Endometrial microvascular endothelial cells (primary cell): ENCODE results near the gene ING4. TPM values are rescaled to one million over a fixed set of nuclear protein-coding genes. Genes with fewer than 3 reads are reported as not detected.

ENCODE experiments used
- in situ Hi-C: cut with HindIII; loops from 2 replicates; pipeline ENCODE4 v1.10.0; 2017; ENCODE audit warnings: low sequenced_read_pairs, low pct_unique_long_range_greater_than_20kb; ENCODE audit errors: inconsistent ontology term
- total RNA-seq: library from RNA; depleted of rRNA; stranded (reverse); fragments of >200 nt; gene quantifications from one replicate; pipeline ENCODE4 v1.2.3, GENCODE V29; 2015; ENCODE audit errors: inconsistent ontology term

ING4 gene
- total RNA-seq, 1 donor from 2014 or later = 39.5 TPM

- in situ Hi-C loops = no loop called here
Measured at GRCh38 chr12:6688999-6689882, 26.3 kb upstream of the ING4 start, which contains the start of gene ZNF384. Gene ZNF384, minus strand, starts transcription at chr12:6689375. Its CDS starts 9,855 bp downstream, at chr12:6679520.

GRCh38 chr12:6688543-6688998, 25.7 kb upstream of the ING4 start:
- in situ Hi-C loops = no loop called here

DNA sequence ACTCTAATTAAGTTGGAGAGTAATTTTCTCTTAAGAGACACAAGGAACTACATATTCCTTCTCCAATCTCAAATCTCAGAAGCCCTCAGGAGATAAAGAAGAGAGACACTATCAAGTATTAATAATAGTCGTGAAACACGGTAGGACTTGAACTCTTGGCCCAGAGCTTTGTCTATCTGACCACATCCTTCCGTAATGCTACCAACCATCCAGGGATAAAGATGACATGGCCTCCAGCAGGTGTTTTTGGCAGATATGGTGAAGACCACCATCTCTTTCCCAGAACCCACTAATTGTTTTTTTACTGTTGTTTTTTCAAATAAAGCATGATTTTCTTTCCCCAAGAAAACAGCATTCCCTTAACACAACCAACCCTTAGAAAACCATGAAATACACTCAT, 22.9 kb upstream of the ING4 start:
- in situ Hi-C loops = no loop called here

DNA sequence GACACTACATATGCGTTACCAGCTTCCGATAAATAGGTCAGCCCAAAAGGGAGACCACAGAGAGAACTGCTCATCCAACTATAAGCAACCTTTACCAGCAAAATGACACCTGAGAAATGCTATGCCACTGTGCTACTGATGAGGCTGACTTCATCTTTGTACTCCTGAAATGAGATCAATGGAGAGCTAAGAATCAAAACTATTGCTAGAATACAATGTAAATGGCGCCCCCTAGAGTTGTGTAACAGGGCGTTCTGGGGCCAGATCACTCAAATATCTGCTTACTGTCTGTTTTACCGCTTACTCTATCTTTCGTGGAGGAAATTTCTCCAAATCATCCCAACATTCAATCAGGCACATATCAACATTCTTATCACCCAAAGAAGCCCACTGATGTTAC, 21.7 kb upstream of the ING4 start:
- in situ Hi-C loops = no loop called here

GRCh38 chr12:6676962-6677361, 14.0 kb upstream of the ING4 start:
- in situ Hi-C loops = no loop called here

DNA sequence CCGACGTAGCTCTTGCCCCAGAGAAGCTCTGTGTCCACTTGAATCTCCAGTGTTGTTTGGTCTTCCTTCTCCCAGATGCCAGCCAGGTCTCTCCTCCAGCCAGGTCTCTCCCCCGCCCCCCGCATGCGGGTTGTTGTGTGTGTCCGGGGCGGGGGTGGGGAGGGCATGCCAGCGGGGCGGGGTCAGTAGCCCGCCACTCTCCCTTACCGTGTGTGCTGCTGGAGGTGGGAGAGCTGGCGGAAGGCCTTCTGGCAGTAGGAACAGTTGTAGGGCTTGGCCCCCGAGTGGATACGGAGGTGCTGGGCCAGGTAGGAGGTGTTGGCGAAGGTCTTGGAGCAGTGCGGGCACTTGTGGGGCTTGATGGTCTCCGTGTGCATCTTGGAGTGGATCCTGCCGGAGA, 9.2 kb upstream of the ING4 start:
- in situ Hi-C loops = no loop called here

- in situ Hi-C loops = no loop called here
Measured at GRCh38 chr12:6667559-6668210, 4.8 kb upstream of the ING4 start.

DNA sequence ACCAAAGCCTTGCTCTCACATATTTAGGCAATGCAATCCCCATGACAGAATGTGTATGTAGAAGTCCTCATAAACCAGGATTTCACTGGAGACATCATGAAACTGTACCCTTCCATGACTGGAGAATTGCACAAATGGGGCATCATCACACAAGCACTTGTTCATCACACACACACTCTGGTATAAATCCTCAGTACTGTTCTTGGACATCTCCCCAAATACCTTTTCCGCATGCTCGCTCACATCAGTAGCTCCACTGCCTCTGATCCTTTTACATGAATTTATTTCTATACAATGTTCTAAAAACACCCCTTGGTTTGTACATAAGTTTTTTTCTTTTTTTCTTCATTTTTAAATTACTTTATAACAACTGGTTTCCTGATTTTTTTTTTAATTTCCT, 3.3 kb upstream of the ING4 start:
- in situ Hi-C loops = no loop called here

DNA sequence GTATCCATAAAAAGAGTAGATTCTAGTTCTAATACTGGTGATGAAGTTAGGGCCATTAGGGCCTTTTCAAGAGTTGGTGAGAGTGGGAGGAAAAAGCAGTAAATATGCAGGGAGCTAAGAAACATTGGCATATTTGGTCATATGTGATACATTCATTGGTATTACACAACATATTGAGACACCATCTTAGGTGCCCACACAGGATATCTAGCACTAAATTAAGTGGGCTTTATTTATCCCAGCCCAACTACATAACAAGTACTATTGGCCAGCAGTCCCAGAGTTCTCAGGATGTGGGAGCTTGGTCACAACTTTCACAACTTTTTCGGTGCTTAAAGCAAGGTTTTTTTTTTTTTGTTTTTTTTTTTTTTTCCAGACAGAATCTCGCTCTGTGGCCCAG, 2.0 kb upstream of the ING4 start:
- in situ Hi-C loops = no loop called here

- in situ Hi-C loops = no loop called here
Measured at GRCh38 chr12:6662602-6662905, 365 bp downstream of the ING4 start.

DNA sequence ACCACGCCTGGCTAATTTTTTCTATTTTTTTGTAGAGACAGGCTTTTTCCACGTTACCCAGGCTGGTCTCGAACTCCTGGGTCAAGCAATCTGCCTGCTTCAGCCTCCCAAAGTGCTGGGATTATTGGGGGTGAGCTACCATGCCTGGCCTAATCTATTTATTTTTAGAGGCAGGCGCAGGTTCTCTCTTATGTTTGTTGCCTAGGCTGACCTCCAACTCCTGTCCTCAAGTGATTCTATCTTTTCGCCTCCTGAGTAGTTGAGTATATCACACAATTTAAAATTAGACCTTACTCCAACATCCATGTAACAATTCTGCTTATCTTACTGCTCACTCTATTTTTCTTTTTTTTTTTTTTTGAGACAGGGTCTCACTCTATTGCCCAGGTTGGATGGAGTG, 8.9 kb downstream of the ING4 start:
- in situ Hi-C loops = no loop called here

DNA sequence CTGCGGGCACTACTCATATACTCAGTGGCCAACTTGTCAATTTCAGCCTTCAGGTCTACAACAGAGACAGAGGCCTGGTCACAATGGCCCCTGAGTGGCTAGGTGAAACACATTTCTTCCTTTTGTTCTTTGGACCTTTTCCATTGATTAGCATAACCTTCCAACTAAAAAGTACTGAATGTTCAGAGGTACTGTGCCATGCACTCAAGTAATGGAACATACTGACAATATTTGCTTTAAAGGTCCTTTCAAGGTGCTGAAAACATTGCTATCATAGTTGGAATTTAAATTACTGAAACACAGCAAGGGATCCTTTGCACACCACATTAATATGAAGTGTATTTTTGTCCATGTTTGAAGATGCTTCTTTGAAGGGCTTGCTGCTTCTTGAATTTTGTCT, 9.6 kb downstream of the ING4 start:
- in situ Hi-C loops = no loop called here

- in situ Hi-C loops = no loop called here
Measured at GRCh38 chr12:6652391-6652790, 10.5 kb downstream of the ING4 start.

- in situ Hi-C loops = no loop called here
Measured at GRCh38 chr12:6650832-6651231, 12.1 kb downstream of the ING4 start.

GRCh38 chr12:6647083-6647604, 15.8 kb downstream of the ING4 start, which contains the start of gene ACRBP:
Gene ACRBP, minus strand, starts transcription at chr12:6647432. Its CDS starts 66 bp downstream, at chr12:6647366.
- in situ Hi-C loops = no loop called here

- in situ Hi-C loops = no loop called here
Measured at GRCh38 chr12:6646276-6647082, 16.4 kb downstream of the ING4 start.

GRCh38 chr12:6644903-6645302, 18.0 kb downstream of the ING4 start:
- in situ Hi-C loops = no loop called here

- in situ Hi-C loops = no loop called here
Measured at GRCh38 chr12:6644257-6644596, 18.7 kb downstream of the ING4 start.

DNA sequence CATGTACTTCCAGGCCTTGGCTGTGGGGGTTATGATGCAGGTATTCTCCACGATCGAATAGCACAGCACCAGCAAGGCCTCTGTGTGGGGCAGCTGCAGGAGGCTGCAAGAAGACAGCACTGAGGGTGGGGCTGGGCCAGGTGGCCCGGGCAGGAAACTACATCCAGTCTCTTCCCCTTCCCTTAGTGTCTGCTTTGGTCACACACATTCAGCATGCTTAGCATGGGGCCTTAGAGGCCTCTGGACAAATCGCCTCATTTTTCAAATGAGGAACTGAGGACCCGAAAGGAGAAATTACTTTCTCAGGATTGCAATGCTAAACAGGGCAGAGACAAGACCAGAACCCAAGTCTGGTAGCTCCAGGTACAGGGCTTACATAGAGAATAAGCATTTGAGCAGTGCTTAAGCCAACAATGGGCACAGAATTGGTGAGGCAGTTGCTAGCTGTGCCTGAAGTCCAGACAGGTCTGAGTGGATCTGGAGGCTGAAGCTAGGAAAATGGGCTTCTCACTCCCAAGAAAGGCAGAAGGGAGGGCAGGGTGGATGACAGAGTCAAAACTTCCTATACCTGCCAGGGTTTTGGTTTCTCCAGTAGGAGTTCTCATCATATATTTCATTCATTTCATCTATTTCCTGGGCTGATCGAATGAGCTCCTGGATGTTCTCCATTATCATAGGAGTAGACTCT, 19.2 kb downstream of the ING4 start:
- in situ Hi-C loops = no loop called here
